ENCODE results near the gene ZNF81.
"Not testable (repeated sequence)": the region's sequence is repeated elsewhere in the genome, so short reads cannot be mapped to it uniquely, and the experiment has no call there.

ZNF81 gene

DNA sequence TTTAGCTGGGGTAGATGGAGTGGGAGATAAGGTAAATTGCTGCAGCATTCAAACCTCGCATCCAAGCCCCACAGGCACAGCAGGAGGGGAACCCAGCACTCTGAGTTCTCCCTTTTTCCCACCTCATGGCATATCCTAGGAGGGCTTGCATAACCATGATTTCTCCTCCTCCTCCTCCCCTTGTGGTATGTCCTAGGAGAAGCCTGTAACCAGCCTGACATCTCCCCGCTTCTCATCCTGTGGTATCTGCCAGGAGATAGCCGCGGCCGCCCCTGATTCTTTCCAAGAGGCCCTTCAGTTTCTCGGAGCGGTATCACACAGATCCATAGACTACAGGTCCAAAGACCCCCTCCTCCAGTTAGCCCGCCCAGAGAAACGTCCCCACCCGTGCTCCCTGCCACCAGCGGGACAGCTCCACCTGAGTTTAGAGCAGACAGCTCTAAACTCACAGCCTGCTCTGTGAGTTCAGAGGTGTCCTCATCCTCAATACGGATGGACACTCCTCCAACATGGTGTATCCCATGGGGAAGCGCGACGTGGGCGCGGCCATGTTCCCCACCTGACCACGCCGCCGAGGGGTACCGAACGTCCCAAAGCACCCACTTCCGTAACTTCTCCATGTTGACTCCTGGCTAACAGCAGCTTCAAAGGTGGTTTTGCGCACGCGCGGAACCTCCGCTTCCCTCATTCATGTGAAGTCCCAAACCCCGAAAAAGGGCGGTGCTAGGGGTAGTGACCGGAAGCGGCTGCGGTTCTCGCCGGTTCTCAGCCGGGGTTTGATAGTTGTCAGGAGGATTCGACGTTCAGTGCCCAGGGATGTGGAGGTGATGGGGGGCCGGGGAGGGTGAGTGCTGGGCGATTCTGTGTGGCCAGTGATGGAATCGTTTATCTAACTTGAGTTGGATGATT is at the start of gene ZNF81:
ZNF81 (plus strand) TSS at position 739 of the 909 bp plus-strand sequence. CDS start 9,366 bp downstream, outside the sequence.
- DNase-seq, result peak; percentile 76

DNA sequence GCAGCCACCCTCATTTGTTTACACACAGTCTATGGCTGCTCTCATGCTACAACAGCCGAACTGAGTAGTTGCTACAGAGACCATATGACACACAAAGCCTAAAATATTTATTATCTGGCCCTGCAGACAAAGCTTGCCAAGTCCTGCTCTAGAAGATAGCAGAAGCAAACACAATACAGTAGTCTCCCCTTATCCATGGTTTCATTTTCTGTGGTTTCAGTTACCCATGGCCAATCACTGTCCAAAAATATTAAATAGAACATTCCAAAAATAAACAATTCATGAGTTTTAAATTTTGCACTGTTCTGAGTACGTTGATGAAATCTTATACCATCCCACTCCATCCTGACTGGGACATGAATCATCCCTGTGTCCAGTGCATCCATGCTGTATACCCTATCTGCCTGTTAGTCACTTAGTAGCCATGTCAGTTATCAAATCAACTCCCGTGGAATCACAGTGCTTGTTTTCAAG is 40.2 kb upstream of the ZNF81 start:
- DNase-seq, result no peak

DNA sequence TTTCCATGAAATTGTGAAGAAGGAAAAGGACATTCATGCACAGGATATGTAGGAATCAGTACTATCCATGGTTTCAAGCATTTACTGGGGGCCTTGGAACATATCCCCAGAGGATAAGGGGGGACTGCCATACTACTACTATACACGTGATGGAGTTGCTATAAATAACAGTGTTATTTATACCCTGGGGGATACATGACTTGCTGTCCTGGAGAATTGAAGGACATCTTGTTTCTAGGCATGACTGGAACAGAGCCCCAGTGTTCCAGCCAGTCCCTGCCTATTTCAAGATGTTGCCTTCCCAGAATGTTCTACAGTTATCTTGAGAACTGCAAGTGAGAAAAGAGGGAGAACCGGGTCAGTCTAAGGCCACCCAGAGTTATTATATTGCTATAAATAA is 39.6 kb upstream of the ZNF81 start:
- no peak for DNase-seq

DNA sequence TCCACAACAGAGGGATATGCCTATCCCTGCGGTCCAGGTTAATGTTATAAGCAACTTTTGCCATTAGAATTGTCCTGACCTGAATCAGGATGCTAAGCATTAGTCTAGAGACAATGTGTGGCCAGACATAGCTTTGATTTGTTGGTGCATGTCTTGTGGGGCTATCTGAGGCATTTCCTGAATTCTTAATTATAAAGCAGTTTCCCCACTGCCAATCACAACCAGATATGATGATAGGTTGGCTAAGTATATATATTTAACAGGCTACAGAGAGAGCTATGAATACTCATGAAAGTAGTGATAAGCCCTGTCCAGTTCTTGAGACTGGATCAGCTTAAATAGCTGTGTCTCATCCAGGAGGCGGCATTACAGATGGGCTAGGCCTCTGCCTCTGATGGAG is 37.8 kb upstream of the ZNF81 start:
- DNase-seq, result no peak

DNA sequence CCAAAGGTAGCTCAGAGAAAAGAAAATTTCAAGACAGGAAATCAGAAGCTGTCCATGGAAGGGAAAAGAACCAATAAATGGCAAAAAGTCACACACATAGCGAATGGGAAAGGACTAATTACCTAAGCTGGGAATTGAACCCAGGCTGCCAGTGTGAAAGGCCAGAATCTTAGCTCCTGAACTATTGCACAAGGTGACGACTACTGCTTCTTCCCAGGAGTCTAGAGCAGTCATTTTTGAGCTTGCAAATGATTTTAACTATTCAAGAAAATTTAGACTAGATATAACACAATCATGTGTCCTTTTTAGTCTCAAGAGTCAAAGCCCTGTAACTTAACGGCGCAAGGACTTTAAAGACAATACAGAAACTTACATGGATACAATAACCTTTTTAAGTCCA is 34.1 kb upstream of the ZNF81 start:
- no peak for DNase-seq

DNA sequence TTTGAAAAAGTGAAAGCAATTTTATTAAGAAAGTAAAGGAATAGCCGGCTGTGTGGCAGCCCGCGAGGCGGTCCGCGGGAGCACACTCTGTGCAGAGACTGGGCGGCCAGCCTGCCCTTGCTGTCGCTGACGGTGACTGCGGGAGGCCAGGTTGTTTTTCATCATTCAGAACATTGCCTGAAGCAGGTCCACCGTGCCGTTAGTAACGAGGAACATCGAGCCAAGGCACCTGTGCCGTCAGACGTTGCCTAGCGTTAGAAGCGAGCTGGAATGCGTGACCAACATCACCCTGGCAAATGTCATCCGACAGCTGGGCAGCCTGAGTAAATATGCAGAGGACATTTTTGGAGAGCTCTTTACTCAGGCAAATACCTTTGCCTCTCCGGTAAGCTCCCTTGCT is 33.6 kb upstream of the ZNF81 start:
- not testable (repeated sequence) for DNase-seq

DNA sequence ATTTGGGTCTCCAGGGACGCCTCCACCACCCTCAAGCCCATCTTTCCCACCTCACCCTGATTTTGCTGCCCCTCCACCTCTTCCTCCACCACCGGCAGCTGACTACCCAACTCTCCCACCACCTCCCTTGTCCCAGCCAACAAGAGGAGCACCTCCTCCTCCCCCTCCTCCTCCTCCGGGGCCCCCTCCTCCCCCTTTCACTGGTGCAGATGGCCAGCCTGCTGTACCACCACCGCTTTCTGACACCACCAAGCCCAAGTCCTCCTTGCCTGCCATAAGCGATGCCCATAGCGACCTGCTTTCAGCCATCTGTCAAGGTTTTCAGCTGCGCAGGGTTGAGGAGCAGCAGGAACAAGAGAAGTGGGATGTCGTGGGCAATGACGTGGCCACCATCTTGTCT is 32.4 kb upstream of the ZNF81 start:
- no peak for DNase-seq

DNA sequence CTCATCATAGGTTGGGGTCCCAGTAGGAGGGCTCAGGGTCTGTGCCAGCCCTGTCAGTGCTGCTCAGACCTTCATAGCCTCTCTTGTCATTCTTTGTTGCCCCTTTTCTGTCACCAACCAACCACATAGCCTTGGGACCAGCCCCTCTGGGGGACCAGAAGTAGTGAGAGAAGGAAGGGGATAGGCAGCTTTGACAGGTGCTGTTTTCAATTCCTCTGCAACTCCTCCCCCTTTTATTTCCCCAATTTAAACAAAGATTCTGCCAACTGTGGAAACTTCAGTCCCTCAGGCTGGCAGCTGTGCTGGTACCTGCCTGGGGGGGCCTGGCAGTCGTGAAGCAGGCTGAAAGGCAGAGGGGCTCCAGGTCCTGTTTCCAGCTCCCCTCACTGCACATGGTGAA is 30.9 kb upstream of the ZNF81 start:
- not testable (repeated sequence) for DNase-seq

DNA sequence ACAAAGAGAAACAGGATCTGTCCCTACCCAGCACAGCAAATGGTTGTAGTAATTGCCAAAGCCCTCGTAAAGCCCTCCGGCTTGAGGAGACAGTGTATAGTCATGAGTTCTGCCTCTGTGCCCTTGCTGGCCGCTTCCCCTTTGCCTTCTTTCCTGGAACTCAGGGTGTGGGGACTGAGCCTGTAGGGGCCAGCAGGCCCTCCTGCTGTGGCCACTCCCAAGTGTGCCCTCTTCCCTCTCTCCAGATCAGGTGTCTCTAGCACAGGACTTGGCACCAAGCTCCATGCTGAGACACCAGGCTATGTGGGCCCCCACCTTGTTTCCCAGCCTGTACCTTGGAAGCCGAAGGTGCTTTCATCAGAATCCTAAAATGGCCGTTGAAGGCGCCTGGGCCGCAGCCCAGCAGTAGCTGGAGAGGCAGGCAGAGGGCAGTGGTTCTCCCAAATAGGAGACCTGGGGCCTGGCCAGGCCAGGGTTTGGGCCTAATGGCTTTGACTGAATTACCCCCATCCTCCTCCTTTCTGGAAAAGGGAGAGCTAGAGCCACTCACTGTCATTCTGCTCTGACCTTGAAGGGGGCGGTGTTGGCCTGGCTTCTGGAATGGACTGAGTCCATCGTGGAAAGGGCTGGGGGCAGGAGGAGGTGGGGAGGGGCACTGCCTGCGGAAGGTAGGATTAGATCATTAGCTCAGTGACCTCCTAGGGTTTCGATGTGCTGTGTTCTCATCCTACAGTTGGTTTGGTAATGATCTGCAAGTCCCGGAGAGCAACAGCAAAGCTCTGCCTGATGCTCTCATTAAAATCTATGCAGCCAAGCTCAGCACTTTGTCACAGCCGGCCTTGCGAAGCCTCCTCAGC is 30.1 kb upstream of the ZNF81 start:
- DNase-seq, result not testable (repeated sequence)

DNA sequence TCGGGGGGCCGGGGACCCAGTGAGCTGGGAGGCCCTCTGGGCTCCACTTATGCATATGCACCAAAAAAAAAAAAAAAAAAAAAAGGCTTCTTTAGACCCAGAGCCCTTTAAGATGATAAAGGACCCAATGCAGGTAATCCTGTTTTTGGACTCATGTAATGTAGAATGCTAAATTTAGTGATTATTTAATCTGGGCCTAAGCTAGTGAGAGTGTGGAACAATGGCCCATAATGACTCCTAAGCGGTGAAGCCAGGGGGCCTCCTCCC is 29.5 kb upstream of the ZNF81 start:
- not testable (repeated sequence) for DNase-seq

DNA sequence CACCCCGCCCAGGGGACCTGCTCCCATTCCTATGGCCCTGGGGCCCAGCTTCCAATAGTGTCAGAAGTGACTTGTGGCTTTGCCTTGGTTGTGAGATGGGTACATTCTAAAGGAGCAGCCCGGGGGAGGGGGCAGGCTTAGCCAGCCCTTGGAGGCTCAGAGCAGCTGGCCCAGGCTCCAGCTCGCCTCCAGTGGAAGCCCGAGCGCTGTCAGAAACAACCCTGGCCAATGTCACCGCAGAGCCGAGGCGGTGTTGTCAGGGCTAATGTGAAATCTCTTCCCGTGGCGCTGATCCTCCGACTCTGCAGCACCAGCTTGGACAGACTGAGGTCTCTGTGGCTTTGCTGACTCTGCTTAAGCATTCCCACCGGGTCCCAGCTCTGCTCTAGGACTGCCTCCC is 29.2 kb upstream of the ZNF81 start:
- DNase-seq, result no peak

DNA sequence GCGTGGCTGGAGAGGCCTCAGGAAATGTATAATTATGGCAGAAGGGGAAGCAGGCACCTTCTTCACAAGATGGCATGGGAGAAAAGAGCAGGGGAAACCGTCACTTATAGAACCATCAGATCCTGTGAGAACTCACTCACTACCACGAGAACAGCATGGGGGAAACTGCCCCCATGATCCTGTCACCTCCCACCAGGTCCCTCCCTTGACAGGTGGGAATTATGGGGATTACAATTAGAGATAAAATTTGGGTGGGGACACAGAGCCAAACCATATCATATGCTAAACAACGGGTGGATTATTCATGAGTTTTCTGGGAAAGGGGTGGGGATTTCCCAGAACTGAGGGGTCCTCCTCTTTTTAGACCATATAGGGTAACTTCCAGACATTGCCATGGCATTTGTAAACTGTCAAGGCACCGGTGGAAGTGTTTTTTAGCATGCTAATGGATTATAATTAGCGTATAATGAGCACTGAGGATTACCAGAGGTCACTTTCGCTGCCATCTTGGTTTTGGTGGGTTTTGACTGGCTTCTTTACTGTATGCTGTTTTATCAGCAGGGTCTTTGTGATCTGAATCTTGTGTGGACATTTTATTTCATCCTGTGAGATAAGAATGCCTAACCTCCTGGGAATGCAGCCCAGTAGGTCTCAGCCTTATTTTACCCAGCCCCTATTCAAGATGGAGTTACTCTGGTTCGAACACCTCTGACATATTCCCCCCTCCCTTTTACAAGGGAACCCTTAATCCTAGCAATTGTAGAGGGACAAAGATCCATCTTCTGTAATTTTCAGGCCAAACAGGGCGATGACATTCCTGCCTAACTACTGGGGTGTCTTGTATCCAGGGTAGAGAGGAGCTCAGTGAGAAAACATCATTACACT is 27.6 kb upstream of the ZNF81 start:
- no peak for DNase-seq

DNA sequence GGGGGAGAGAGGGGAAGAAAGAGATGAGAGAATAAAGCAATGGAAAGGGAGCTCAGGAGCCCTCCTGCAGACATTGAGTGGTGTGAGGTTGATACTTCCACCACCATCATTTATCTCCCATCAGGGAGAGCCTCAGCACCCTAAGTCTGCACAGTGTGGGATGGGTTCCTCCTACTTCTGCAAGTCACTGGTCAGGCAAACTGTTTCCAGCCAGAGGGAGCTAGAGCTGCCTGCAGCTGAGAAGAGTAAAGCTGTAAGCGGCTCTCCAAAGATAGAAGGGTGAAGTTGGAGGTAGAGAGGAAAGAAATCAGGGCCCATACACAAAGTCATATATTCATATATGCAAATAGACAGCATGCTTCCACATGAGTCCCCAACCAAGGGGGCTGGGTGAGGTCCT is 21.9 kb upstream of the ZNF81 start:
- DNase-seq, result no peak

DNA sequence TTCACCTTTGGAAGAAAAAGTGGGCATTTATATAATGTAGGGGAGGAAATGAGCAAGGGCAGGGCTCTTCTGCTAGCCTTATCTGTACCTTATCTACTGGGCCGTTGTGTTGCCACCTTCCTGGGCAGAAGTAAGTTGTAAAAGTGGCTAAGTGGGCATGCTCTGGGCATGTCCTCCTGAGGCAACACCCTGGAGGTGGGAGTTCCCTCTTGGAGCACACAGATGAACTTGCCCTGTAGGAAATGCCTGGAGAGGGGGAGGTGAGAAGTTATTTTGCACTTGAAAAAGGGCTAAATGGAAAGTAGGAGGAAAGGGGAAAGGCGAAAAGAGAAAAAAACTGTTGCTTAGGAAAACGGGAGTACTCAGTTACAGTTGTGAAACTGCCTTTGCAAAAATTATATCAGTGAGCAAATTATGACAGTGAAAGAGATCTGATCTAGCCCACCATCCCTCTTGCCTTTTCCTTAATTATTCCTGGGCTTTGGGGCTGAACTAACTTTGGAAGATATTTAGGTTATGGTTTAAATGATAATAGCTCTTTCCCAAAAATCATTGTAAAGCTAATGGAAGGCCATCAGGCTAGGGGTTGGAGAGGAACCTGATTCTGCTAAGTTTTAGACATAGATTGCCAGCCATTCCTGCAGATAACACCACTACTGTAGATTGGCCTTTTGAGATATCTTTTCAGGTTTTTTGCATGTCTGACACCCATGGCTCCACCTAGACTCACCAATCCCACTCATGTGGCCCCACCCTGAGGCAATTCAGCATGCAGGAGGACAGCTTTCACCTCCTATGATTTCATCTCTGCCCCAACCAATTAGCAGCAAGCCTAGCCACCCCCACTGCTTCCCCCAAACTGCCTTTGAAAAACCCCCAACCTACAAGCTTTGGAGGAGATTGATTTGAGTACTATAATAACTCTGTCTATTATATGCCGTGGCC is 20.5 kb upstream of the ZNF81 start:
- no peak for DNase-seq

DNA sequence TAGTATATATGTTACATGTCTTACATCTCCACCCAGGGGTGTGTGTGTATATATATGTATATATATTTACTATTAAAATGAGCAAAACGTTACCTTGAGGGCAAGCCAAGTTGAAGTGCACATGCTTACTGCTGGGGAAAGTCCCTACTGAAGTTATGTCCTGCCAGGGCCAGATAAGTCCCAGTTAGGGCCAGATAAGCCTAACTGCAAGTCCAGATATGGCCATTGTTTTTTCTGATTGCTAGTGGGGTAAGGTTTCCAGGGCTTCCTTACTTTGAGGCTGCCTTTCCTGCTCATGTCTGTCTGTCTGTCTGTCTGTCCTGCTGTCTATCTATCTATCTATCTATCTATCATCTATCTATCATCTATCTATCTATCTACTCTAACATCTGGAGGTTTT is 19.3 kb upstream of the ZNF81 start:
- no peak for DNase-seq

DNA sequence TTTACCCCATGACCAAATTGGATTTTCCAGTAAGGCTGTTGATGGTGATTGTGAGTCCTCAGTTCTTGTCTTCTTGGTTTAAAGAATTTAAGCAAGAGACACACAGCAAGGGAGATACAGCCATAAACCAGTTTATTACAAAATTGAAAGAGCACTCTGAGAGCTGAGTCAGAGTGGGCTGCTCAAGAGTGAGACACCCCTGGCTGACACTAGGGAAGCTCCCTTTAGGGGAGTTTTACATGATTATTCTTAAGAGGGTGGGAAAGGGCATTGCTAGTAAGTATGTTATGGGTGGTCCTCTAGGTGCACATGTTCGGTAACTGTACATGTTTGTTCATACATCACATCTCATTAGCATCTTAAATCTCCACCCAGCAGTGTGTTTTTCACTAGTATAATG is 18.8 kb upstream of the ZNF81 start:
- no peak for DNase-seq

DNA sequence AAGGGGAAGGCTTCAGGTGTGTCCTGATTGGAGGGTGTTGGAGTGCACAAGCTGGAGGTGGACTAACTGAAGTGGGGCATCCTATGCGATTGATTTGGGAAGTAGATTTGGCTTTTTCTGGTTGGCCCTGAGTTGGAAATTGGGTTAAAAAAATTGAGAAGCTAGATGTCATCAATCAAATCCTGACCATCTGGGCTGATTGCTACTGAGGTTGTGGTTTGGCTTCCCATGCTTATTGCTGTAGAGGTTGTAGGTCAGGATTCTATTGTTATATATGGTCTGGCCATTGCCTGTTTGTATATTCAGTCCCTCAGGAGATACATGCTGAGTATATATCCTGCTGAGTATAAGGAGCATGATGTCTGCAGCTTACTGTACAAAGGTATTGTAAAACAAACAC is 7.7 kb upstream of the ZNF81 start:
- DNase-seq, result no peak

DNA sequence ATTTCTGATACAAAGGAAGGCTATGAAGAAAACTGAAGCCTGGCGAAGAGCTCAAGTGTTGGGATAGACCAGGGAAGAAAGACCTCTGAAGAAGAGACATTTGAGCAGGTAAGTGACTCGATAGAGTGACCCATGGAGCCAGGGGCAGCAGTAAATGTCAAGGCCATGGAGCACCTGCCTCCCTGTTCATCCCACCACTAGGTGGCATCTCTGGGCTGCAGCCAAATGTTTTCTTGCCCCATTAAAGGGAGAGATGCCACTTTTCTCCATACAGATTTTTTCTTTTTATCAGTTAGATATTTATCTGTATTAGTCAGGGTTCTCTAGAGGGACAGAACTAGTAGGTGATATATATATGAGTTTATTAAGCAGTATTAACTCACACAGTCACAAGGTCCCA is 4.9 kb upstream of the ZNF81 start:
- DNase-seq, result peak; percentile 0

DNA sequence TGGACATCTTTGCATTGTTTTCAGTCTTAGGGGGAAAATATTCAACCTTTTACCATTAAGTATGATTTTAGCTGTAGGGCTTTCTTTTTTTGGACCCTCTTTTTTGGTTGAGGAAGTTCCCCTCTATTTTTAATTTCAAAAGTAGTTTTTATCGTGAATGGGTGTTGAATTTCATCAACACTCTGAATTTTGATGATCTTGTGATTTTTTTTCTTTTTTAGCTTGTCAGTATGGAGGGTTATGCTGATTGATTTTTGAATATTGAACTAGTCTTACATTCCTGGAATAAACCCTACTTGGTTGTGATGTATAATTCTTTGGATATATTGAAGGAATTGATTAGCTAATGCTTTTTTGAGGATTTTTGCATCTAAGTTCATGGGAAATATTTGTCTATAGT is 1.7 kb downstream of the ZNF81 start:
- no peak for DNase-seq

DNA sequence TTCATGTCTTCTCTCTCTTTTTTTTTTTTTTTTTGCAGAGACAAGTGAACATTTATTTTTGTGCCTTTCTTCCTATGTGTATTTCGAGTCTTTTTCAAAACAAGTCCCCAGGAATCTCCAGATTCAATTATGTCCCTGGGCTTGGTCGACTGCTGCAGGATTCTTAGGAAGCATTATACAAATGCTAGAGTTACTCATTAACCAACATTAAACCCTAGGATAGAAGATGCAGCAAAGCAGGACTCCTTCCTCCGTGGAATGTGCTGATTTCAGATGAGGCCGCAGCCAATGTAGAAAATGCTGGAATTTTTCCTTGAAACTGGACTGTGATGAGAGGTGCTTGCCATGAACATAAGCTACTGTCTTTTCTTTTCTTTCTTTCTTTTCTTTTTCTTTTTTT is 3.4 kb downstream of the ZNF81 start:
- no peak for DNase-seq

DNA sequence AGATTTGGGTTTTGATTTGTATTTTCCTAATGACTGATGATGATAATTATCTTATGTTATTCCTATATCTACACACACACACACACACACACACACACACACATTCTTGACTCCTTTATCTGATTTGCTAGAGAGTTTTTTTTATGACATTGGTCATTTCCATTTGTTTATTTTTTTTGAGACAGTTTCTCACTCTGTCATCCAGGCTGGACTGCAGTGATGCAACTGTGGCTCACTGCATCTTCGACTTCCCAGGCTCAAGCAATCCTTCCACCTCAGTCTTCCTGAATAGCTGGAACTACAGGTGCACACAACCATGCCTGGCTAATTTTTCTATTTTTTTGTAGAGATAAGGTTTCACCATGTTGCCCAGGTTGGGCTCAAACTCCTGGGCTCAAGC is 6.7 kb downstream of the ZNF81 start:
- DNase-seq, result no peak

DNA sequence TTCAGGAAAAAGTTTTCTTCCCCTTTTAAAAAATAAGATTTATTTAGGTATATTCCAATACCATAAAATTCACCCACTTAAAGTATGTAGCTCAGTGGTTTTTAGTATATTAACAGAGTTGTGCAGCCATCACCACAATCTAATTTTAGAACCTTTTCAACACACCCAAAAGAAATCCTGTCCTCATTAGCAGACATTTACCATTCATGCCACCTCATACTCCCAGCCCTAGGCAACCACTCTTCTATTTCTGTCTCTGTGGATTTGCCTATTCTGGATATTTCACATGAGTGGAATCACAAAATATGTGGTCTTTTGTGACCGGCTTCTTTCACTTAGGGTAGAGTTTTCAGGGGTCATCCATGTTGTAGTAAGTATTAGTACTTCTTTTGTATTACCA is 7.4 kb downstream of the ZNF81 start:
- DNase-seq, result no peak

Data from NCI-H187 treated with DMSO at 0.1 percent for 48 hours (cell line).